RWPE1 (cell line): ENCODE measurements around the gene CEMIP.

Experiments
- CTCF ChIA-PET: fragments of 350-600 bp; sonication (Branson Sonifier 250); formaldehyde crosslinking; extraction: SDS; loops from one replicate; lab custom pipeline; 2021; lab: Yijun Ruan, JAX
- POLR2A ChIA-PET: fragments of 400-600 bp; formaldehyde crosslinking; extraction: SDS; loops from one replicate; lab custom pipeline; 2020; ENCODE audit warnings: antibody characterized with exemption; ENCODE audit not compliant: low non-redundant PET; lab: Yijun Ruan, JAX
- DNase-seq: peaks from one replicate; pipeline ENCODE4 v3.0.0; 2012; ENCODE audit warnings: low spot score
- H3K27ac ChIP-seq: fragments of 450-650 bp; 2 replicates; pipeline ENCODE4 v1.5.1; 2017
- CTCF ChIP-seq: fragments of 450-650 bp; conservative IDR thresholded peaks from 2 replicates; pipeline ENCODE4 v1.5.1; 2017; ENCODE audit warnings: low read depth, mild to moderate bottlenecking

Gene CEMIP

DNA sequence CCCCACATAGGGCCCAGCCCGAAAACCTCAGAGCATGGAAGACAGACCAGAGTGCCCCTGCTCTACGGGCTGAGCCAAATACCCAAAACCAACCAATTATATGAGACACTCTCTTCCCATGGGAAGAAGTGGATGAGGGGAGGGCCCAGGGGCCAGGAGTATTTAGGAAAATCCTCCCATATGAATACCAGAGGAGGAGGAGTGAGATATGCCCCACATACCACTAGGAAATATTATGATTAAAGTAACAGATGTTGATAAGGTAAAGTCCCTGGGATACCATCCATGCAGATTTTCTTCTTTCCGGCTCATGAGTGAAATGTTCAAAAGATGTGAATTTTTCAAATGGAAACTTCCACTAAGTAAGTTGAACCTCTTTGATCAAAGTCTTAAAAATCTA is 160.0 kb downstream of the CEMIP start:
- CTCF ChIA-PET = interaction anchor here (0.6 to 1.0 kb wide), 3 partner anchors 327 to 1160 kb away, joined by 3 to 4 read pairs (median 3); no protein-coding TSS in a partner anchor
- no peak for DNase-seq
- TF ChIP-seq CTCF = no peak
- H3K27ac ChIP-seq = no peak overlapping the region
- POLR2A ChIA-PET = no interaction called here

- DNase-seq = no peak
- no peak for TF ChIP-seq CTCF
- no peak overlapping the region for H3K27ac ChIP-seq
- POLR2A ChIA-PET = interaction anchor here (1.0 kb wide), 1 partner anchor 16 kb away, joined by 3 read pairs; no protein-coding TSS in a partner anchor
- CTCF ChIA-PET = interaction anchor here (1.0 kb wide), 1 partner anchor 326 kb away, joined by 3 read pairs; no protein-coding TSS in a partner anchor
Observed at GRCh38 chr15:80940331-80940730, 161.2 kb downstream of the CEMIP start.

DNA sequence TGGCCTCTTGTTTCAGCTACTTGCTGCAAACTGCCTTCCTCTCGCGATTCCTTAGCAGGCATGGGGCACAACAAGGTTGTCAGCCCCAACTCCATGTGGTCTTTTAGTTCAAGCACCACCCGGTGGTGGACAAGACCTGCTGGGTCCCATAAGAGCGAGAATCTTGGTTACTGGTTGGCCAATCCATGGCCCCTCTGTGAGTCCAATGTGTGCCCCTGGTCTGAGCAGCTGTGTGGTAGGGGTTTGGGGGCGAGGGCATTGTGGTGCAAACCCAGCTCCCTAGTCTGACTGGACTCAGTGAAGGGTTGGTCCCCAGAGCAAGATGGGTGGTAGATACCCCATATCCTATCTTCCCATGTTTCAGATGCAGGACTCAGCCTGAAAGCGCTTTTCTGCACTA is 161.7 kb downstream of the CEMIP start:
- CTCF ChIA-PET = interaction anchor here (0.6 kb wide), 1 partner anchor 445 kb away, joined by 5 read pairs; no protein-coding TSS in a partner anchor
- no peak for DNase-seq
- POLR2A ChIA-PET = interaction anchor here (1.0 kb wide), 1 partner anchor 16 kb away, joined by 3 read pairs; no protein-coding TSS in a partner anchor
- TF ChIP-seq CTCF = no peak
- no peak overlapping the region for H3K27ac ChIP-seq

- H3K27ac ChIP-seq = no peak overlapping the region
- no peak for DNase-seq
- POLR2A ChIA-PET = no interaction called here
- CTCF ChIA-PET = interaction anchor here (1.0 kb wide), 1 partner anchor 28 kb away, joined by 3 read pairs; no protein-coding TSS in a partner anchor
- TF ChIP-seq CTCF = no peak
Observed at GRCh38 chr15:80942266-80942665, 163.1 kb downstream of the CEMIP start.

DNA sequence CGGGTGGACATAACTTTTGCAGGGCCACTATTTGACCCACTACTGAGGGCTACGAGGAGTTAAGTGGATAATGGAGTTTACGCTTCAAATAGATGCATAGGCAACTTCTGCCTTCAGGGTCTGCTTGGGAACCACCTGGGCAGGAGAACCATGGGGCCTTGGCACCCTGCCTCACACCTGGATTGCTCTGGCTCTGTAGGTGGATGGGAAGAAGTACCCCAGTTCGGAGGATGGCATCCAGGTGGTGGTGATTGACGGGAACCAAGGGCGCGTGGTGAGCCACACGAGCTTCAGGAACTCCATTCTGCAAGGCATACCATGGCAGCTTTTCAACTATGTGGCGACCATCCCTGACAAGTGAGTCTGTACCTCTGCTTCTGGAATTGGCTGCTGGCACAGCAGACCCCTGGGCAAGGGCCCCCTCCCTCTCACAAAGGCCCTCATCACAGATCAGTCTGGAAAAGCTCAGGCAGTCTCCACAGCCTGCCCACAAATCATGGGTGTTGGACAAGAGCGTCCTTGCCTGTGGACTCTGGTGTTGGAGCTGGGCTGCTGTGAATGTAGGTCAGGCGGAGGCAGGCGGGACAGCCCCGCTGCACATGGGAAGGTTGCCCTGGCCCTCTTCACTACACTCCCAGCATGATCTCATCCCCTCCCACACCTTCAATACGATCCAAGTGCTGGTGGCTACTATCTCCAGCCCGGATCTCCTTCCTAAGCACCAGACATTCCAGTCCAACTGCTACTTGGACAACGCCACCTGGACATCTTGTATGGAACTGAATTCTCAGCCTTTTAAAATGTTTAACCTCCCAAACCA is 163.8 kb downstream of the CEMIP start:
- no peak for DNase-seq
- POLR2A ChIA-PET = no interaction called here
- TF ChIP-seq CTCF = no peak
- no peak overlapping the region for H3K27ac ChIP-seq
- CTCF ChIA-PET = interaction anchor here (1.0 kb wide), 1 partner anchor 27 kb away, joined by 3 read pairs; no protein-coding TSS in a partner anchor

GRCh38 chr15:80944818-80945217 is 165.6 kb downstream of the CEMIP start:
- CTCF ChIA-PET = interaction anchor here (0.6 kb wide), 1 partner anchor 23 kb away, joined by 4 read pairs; no protein-coding TSS in a partner anchor
- TF ChIP-seq CTCF = no peak

More at GRCh38 chr15:80944818-80945217, 165.6 kb downstream of the CEMIP start:
- POLR2A ChIA-PET = no interaction called here
- DNase-seq = no peak
- no peak overlapping the region for H3K27ac ChIP-seq
